Measurements from ENCODE around the gene KAT5.

- TF ChIP-seq CTCF (IDR thresholded peaks at IDR 0.05) (no peak), POLR2A (IDR thresholded peaks at IDR 0.05) (no peak), EP300 (IDR thresholded peaks at IDR 0.05) (no peak)
Measured at GRCh38 chr11:65727865-65728264, 15.8 kb downstream of the KAT5 start.
